Measurements from ENCODE around the gene HIKESHI.

DNA sequence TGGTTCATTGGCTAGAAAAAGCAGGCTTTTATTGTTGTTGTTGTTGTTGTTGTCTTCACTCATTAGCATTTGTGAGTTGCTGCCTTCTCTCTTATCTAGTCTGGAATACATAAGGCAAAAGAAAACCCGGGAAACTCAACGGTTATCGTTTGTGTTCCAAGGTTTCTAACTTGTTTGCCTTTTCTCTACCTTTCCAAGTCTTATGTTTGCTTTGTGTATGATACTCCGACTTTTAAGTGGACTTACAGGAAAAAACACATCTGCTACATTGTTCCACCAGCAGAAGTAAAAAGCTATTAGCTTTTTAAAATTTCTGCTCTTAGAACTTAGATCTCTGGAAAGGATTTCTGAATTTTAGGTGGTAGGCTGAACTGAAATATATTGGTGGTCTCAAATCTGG lies 27.0 kb upstream of the HIKESHI start:
- TF ChIP-seq, protein P1, sequence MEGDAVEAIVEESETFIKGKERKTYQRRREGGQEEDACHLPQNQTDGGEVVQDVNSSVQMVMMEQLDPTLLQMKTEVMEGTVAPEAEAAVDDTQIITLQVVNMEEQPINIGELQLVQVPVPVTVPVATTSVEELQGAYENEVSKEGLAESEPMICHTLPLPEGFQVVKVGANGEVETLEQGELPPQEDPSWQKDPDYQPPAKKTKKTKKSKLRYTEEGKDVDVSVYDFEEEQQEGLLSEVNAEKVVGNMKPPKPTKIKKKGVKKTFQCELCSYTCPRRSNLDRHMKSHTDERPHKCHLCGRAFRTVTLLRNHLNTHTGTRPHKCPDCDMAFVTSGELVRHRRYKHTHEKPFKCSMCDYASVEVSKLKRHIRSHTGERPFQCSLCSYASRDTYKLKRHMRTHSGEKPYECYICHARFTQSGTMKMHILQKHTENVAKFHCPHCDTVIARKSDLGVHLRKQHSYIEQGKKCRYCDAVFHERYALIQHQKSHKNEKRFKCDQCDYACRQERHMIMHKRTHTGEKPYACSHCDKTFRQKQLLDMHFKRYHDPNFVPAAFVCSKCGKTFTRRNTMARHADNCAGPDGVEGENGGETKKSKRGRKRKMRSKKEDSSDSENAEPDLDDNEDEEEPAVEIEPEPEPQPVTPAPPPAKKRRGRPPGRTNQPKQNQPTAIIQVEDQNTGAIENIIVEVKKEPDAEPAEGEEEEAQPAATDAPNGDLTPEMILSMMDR (IDR thresholded peaks at IDR 0.05 in 8 of 11, conservative IDR thresholded peaks at IDR 0.05 in 3 of 11) = no peak
- TF ChIP-seq POLR2A (IDR thresholded peaks at IDR 0.05) (no peak), POLR2AphosphoS5 (IDR thresholded peaks at IDR 0.05) (no peak)
